ENCODE results near the gene NTRK2.

The NTRK2 gene

GRCh38 chr9:85036496-85036895 lies 367.0 kb downstream of the NTRK2 start:
- Histone ChIP-seq H3K27ac (ENCODE audit: low read depth, low read length, poor library complexity, severe bottlenecking) (no peak overlapping the region), H3K4me2 (ENCODE audit: low read length) (no peak overlapping the region), H3K9me2 (ENCODE audit: low read depth, low read length) (no peaks in the 10 kb centered on the region), H2AFZ (ENCODE audit: low read length) (no peak overlapping the region), H3K9me3 (ENCODE audit: low read length) (no peaks in the 10 kb centered on the region), H3K79me2 (ENCODE audit: insufficient read depth, low read length) (no peaks in the 10 kb centered on the region), H3K9ac (ENCODE audit: low read length) (no peak overlapping the region), H3K4me3 (ENCODE audit: low read depth, low read length, poor library complexity, severe bottlenecking) (no peak overlapping the region), H3K27me3 (ENCODE audit: insufficient read depth, low read length) (no peaks in the 10 kb centered on the region), H4K20me1 (ENCODE audit: insufficient read depth, low read length) (no peaks in the 10 kb centered on the region), H3F3A (ENCODE audit: insufficient read depth, low read length) (no peaks in the 10 kb centered on the region), H3K36me3 (ENCODE audit: insufficient read depth, low read length) (no peaks in the 10 kb centered on the region), H3K4me1 (ENCODE audit: insufficient read depth, low read length, severe bottlenecking) (no peaks in the 10 kb centered on the region)
- no peak for TF ChIP-seq EZH2 (IDR thresholded peaks at IDR 0.05; ENCODE audit: borderline replicate concordance, low read length)
- TF ChIP-seq CTCF (IDR thresholded peaks at IDR 0.05; ENCODE audit: low read length) = no peak

GRCh38 chr9:85038061-85038460 lies 368.5 kb downstream of the NTRK2 start:
- Histone ChIP-seq H3F3A (ENCODE audit: insufficient read depth, low read length) (no peaks in the 10 kb centered on the region), H3K27me3 (ENCODE audit: insufficient read depth, low read length) (no peaks in the 10 kb centered on the region), H3K4me3 (ENCODE audit: low read depth, low read length, poor library complexity, severe bottlenecking) (no peak overlapping the region), H3K27ac (ENCODE audit: low read depth, low read length, poor library complexity, severe bottlenecking) (no peak overlapping the region), H3K9ac (ENCODE audit: low read length) (no peak overlapping the region), H2AFZ (ENCODE audit: low read length) (no peak overlapping the region), H3K4me2 (ENCODE audit: low read length) (no peak overlapping the region), H3K9me2 (ENCODE audit: low read depth, low read length) (no peaks in the 10 kb centered on the region), H3K36me3 (ENCODE audit: insufficient read depth, low read length) (no peaks in the 10 kb centered on the region), H4K20me1 (ENCODE audit: insufficient read depth, low read length) (no peaks in the 10 kb centered on the region), H3K9me3 (ENCODE audit: low read length) (no peaks in the 10 kb centered on the region), H3K4me1 (ENCODE audit: insufficient read depth, low read length, severe bottlenecking) (no peaks in the 10 kb centered on the region), H3K79me2 (ENCODE audit: insufficient read depth, low read length) (no peaks in the 10 kb centered on the region)
- TF ChIP-seq CTCF (IDR thresholded peaks at IDR 0.05; ENCODE audit: low read length) (no peak), EZH2 (IDR thresholded peaks at IDR 0.05; ENCODE audit: borderline replicate concordance, low read length) (no peak)

- H3K4me3 ChIP-seq (ENCODE audit: low read depth, low read length, poor library complexity, severe bottlenecking) = no peak overlapping the region
- no peaks in the 10 kb centered on the region for H3K9me2 ChIP-seq (ENCODE audit: low read depth, low read length)
- no peaks in the 10 kb centered on the region for H3K79me2 ChIP-seq (ENCODE audit: insufficient read depth, low read length)
- H3K4me2 ChIP-seq (ENCODE audit: low read length) = no peak overlapping the region
- H3K4me1 ChIP-seq (ENCODE audit: insufficient read depth, low read length, severe bottlenecking) = no peaks in the 10 kb centered on the region
- no peak overlapping the region for H3K9ac ChIP-seq (ENCODE audit: low read length)
- H3K9me3 ChIP-seq (ENCODE audit: low read length) = no peaks in the 10 kb centered on the region
- no peaks in the 10 kb centered on the region for H4K20me1 ChIP-seq (ENCODE audit: insufficient read depth, low read length)
- no peak for TF ChIP-seq EZH2 (IDR thresholded peaks at IDR 0.05; ENCODE audit: borderline replicate concordance, low read length)
- TF ChIP-seq CTCF (IDR thresholded peaks at IDR 0.05; ENCODE audit: low read length) = no peak
- no peaks in the 10 kb centered on the region for H3K36me3 ChIP-seq (ENCODE audit: insufficient read depth, low read length)
- no peaks in the 10 kb centered on the region for H3F3A ChIP-seq (ENCODE audit: insufficient read depth, low read length)
- H3K27ac ChIP-seq (ENCODE audit: low read depth, low read length, poor library complexity, severe bottlenecking) = no peak overlapping the region
- H2AFZ ChIP-seq (ENCODE audit: low read length) = no peak overlapping the region
- no peaks in the 10 kb centered on the region for H3K27me3 ChIP-seq (ENCODE audit: insufficient read depth, low read length)
Measured at GRCh38 chr9:85038824-85039608, 369.5 kb downstream of the NTRK2 start.
